IPS-15b (cell line): ENCODE data around the gene THSD1.
"Not testable (repeated sequence)": the region's sequence is repeated elsewhere in the genome, so short reads cannot be mapped to it uniquely, and the experiment has no call there.

Experiments
- H3K27me3 ChIP-seq: one replicate; pipeline ENCODE4 v1.6.1; 2013; ENCODE audit warnings: low read length; ENCODE audit not compliant: control insufficient read depth, insufficient read depth
- H3K36me3 ChIP-seq: one replicate; pipeline ENCODE4 v1.6.1; 2013; ENCODE audit warnings: low read length; ENCODE audit not compliant: control insufficient read depth, insufficient read depth
- H3K4me1 ChIP-seq: one replicate; pipeline ENCODE4 v1.6.1; 2013; ENCODE audit warnings: mild to moderate bottlenecking, low read length; ENCODE audit not compliant: control insufficient read depth, insufficient read depth
- H3K4me3 ChIP-seq: one replicate; pipeline ENCODE4 v1.5.1; 2013; ENCODE audit warnings: low read depth, low read length
- H3K9ac ChIP-seq: one replicate; pipeline ENCODE4 v1.6.1; 2013; ENCODE audit warnings: low read depth, mild to moderate bottlenecking, low read length
- H3K9me3 ChIP-seq: one replicate; pipeline ENCODE4 v1.6.1; 2013; ENCODE audit warnings: mild to moderate bottlenecking, low read length; ENCODE audit not compliant: control insufficient read depth, insufficient read depth

Gene THSD1

DNA sequence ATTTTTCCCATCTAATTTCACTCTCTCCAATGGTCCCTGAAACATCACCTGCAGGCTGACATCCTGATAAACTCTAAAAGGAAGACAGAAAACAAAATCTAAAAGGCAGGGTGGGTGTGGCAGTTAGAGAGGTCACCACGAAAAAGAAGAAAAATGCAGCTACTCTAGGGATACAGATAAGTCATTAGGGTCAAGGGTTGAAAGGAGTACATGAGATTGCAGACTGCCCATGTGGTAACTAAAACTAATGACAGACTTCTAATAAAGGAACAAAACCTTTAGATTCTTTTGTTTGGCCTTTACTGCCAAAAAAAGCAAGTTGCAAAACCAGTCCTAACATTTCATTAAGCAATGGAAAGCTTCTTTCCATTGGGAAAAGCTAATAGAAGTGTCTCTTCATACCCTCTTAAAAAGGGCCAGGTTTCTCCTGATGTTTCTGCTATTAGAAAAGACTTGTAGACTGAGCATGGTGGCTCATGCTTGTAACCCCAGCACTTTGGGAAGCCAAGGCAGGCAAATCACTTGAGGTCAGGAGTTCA lies 31.0 kb downstream of the THSD1 start:
- Histone ChIP-seq H3K4me3 (no peak overlapping the region), H3K9ac (no peak overlapping the region), H3K4me1 (no peaks in the 10 kb centered on the region), H3K36me3 (no peaks in the 10 kb centered on the region), H3K27me3 (no peaks in the 10 kb centered on the region), H3K9me3 (no peaks in the 10 kb centered on the region)

DNA sequence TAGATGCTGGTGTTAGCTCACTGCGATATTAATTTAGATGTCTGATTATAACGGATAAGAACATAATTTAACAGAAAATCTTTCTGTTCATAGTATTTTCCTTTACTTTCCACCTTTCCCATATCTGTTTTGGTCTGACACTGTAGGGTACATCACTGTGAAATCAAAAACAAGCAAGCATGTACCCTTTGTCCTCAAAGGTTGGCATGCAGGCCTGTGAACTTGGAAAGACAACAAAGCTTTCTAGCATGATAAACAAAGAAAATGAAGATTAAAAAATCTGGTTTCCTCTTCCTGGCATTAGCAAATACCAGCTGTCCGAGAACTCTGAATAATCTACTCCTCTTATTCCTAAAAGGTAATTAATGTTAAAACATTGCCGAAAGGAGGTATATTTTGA lies 31.6 kb downstream of the THSD1 start:
- no peak overlapping the region for H3K4me3 ChIP-seq
- H3K9me3 ChIP-seq = no peaks in the 10 kb centered on the region
- no peaks in the 10 kb centered on the region for H3K4me1 ChIP-seq
- H3K27me3 ChIP-seq = no peaks in the 10 kb centered on the region
- no peaks in the 10 kb centered on the region for H3K36me3 ChIP-seq
- H3K9ac ChIP-seq = no peak overlapping the region

DNA sequence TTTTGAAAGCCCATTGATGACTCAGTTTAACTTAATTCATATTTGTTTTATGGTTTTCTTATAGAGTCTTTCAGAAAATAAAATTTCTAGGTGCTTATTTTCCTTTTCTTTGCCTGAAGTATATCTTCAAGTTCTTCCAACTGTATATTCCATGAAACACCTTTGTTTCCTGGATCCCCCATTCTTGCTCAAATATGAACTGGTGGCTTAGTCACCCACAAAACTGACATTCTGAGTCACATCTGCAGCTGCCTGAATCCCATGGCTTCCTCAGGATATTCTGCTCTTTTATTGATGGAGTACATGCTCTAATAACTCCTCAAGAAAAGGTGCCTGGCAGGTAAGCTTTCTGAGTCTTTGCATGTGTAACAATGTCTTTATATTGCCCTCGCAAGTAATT lies 32.7 kb downstream of the THSD1 start:
- not testable (repeated sequence) for H3K9me3 ChIP-seq, H3K36me3 ChIP-seq, H3K4me1 ChIP-seq, H3K9ac ChIP-seq, H3K27me3 ChIP-seq, H3K4me3 ChIP-seq

- no peaks in the 10 kb centered on the region for H3K4me1 ChIP-seq
- no peaks in the 10 kb centered on the region for H3K9me3 ChIP-seq
- H3K4me3 ChIP-seq = no peak overlapping the region
- H3K36me3 ChIP-seq = no peaks in the 10 kb centered on the region
- no peak overlapping the region for H3K9ac ChIP-seq
- no peaks in the 10 kb centered on the region for H3K27me3 ChIP-seq
These were observed 34.2 kb downstream of the THSD1 start for GRCh38 chr13:52371736-52372247.

GRCh38 chr13:52366291-52366690 lies 39.7 kb downstream of the THSD1 start:
- Histone ChIP-seq H3K27me3 (no peaks in the 10 kb centered on the region), H3K9me3 (no peaks in the 10 kb centered on the region), H3K9ac (no peak overlapping the region), H3K4me1 (no peaks in the 10 kb centered on the region), H3K36me3 (no peaks in the 10 kb centered on the region), H3K4me3 (no peak overlapping the region)

- not testable (repeated sequence) for H3K4me1 ChIP-seq, H3K36me3 ChIP-seq, H3K9me3 ChIP-seq, H3K4me3 ChIP-seq, H3K9ac ChIP-seq, H3K27me3 ChIP-seq
These were observed 43.6 kb downstream of the THSD1 start for GRCh38 chr13:52362169-52362887.

DNA sequence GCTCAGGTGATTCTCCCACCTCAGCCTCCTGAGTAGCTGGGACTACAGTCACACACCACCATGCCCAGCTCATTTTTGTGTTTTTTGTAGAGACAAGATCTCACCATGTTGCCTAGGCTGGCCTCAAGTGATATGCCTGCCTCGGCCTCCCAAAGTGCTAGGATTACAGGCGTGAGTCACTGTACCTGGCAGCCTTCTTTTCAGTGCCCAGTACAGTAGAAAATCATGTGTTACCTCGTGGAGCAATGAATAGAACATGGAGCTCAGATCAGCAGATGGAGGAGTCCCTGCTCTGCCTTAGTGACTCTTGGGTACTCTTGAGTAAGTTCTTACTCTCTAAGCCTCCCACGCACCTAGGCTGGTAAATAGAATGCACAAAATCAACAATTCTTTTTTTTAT lies 44.7 kb downstream of the THSD1 start:
- Histone ChIP-seq H3K9me3 (no peaks in the 10 kb centered on the region), H3K4me1 (no peaks in the 10 kb centered on the region), H3K27me3 (no peaks in the 10 kb centered on the region), H3K9ac (no peak overlapping the region), H3K36me3 (no peaks in the 10 kb centered on the region), H3K4me3 (no peak overlapping the region)

GRCh38 chr13:52359534-52359933 lies 46.4 kb downstream of the THSD1 start:
- Histone ChIP-seq H3K27me3 (no peaks in the 10 kb centered on the region), H3K4me3 (no peak overlapping the region), H3K9ac (no peak overlapping the region), H3K4me1 (no peaks in the 10 kb centered on the region), H3K36me3 (no peaks in the 10 kb centered on the region), H3K9me3 (no peaks in the 10 kb centered on the region)

GRCh38 chr13:52356327-52356726 lies 49.6 kb downstream of the THSD1 start:
- Histone ChIP-seq H3K36me3 (no peaks in the 10 kb centered on the region), H3K4me1 (no peaks in the 10 kb centered on the region), H3K4me3 (no peak overlapping the region), H3K27me3 (no peaks in the 10 kb centered on the region), H3K9ac (no peak overlapping the region), H3K9me3 (no peaks in the 10 kb centered on the region)

DNA sequence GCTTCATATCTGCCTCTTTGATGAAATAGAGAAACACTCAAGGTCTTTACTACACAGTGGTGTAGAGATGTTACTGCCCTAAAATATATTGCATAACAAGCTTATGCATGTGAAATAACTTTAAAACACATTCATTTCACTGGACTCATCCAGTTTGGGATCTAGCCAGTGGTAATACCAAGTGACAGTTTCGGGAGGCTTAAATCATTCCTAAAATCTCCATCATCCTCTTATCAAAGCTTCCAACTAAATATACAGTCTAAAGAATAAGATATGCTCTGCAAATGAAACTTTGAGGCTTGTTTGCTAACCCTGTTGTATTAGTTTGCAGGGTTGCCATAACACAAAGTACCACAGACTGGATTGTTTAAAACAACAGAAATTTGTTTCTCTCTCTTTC lies 52.8 kb downstream of the THSD1 start:
- no peaks in the 10 kb centered on the region for H3K27me3 ChIP-seq
- no peaks in the 10 kb centered on the region for H3K4me1 ChIP-seq
- no peaks in the 10 kb centered on the region for H3K36me3 ChIP-seq
- H3K9ac ChIP-seq = no peak overlapping the region
- no peak overlapping the region for H3K4me3 ChIP-seq
- H3K9me3 ChIP-seq = no peaks in the 10 kb centered on the region

DNA sequence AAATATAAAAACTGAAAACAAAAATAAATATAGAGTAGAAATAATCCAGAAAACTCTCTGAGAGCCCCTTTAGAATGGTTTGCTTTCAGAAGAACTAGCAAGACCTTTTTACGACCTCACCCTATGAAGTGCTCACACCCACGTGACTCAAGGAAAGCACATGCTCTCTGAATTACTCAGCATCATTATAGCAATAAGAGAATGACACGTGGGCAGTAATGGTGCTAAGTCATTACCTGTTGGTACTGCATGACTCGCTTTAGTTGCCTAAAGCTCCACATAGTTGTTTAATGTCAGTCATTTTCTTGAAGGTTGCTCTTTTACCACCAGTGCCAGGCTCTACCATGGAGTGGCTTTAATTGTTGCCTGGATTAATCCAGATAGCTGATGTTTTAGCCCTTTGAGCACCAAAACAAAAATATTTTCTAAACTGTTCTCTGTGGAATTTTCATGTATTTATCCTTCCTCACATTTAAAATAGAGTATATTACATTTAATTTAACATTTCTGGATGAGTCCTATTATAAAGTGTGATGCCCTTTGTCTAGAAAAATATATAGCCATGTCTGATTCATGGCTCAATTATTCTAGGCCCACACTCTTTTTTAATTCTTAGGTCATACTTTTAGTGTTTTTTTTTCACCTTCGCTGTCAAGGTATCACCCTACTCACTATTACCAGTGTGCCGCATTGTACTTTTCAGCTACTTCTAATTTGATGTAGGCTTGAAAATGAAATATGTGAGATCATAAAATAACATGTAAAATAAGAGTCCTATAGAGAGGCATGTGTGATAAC lies 56.8 kb downstream of the THSD1 start:
- Histone ChIP-seq H3K4me3 (no peak overlapping the region), H3K9ac (no peak overlapping the region), H3K36me3 (no peaks in the 10 kb centered on the region), H3K4me1 (no peaks in the 10 kb centered on the region), H3K9me3 (no peaks in the 10 kb centered on the region), H3K27me3 (no peaks in the 10 kb centered on the region)

GRCh38 chr13:52348071-52348470 lies 57.9 kb downstream of the THSD1 start:
- Histone ChIP-seq H3K27me3 (no peaks in the 10 kb centered on the region), H3K36me3 (no peaks in the 10 kb centered on the region), H3K9me3 (no peaks in the 10 kb centered on the region), H3K4me1 (no peaks in the 10 kb centered on the region), H3K4me3 (no peak overlapping the region), H3K9ac (no peak overlapping the region)
